Measurements from ENCODE around the gene MAP2. TPM values are rescaled to one million over a fixed set of nuclear protein-coding genes. Genes with fewer than 3 reads are reported as not detected.

Gene MAP2
- total and polyA plus RNA-seq, 10 of the 15 experiments (the other 5 are each of a cell fraction or from before 2014, with no cell fraction given) = 0.01 TPM; not detected in 9

GRCh38 chr2:209426432-209426831 lies 2.6 kb downstream of the MAP2 start:
- BruUV-seq (replicated peaks) = no TSS peak
- H2AFZ ChIP-seq (ENCODE audit: control insufficient read depth, low read depth, low read length) = no peak overlapping the region
- H3K27ac ChIP-seq (ENCODE audit: control insufficient read depth, insufficient read depth) = no peak overlapping the region
- ChIA-PET POLR2A (no interaction called here), CTCF (interaction anchor here (2.3 to 5.3 kb wide), 2 partner anchors 91 to 151 kb away, joined by 7 to 30 read pairs; no protein-coding TSS in a partner anchor), RAD21 (ENCODE audit: unreplicated experiment) (interaction anchor here (1.1 kb wide), 1 partner anchor 92 kb away, joined by 4 read pairs; no protein-coding TSS in a partner anchor), SMC1A (ENCODE audit: uncharacterized antibody, unreplicated experiment) (no interaction called here)
- peaks cover 3% of the 10 kb centered on the region; the same call in 1 of the 2 replicates for H3K4me1 ChIP-seq (ENCODE audit: control insufficient read depth, insufficient read depth, low read length)
- no peak overlapping the region for H3K9ac ChIP-seq (ENCODE audit: control insufficient read depth, insufficient read depth, low read length)
- DNase-seq (ENCODE audit: low read depth, low spot score) (no peak), FAIRE-seq (no peak), ATAC-seq (no peak)
- no peak overlapping the region for H3K4me3 ChIP-seq
- no peaks in the 10 kb centered on the region for H3K36me3 ChIP-seq (ENCODE audit: control insufficient read depth in 2 of 2, insufficient read depth in 2 of 2, low read length in 1 of 2)
- H3K9me3 ChIP-seq (replicated peaks; ENCODE audit: control insufficient read depth, insufficient read depth, low read length) = no peaks in the 10 kb centered on the region
- H3K27me3 ChIP-seq (replicated peaks in 1 of 2; ENCODE audit: control insufficient read depth in 2 of 2, insufficient read depth in 2 of 2, low read length in 1 of 2) = no peaks in the 10 kb centered on the region; a peak in 2 of 4 replicates
- no peaks in the 10 kb centered on the region for H4K20me1 ChIP-seq (ENCODE audit: control insufficient read depth, insufficient read depth)
- no peaks in the 10 kb centered on the region for H3K79me2 ChIP-seq (ENCODE audit: control insufficient read depth, insufficient read depth, low read length)
- no peak overlapping the region for H3K4me2 ChIP-seq (ENCODE audit: control insufficient read depth, insufficient read depth)
- intact Hi-C loops (cut with micrococcal nuclease; ENCODE audit: unreplicated experiment) (loop anchor here (5.0 to 10.0 kb wide), 2 partner anchors 131 to 1032 kb away; no protein-coding TSS in a partner anchor), in situ Hi-C loops (cut with MboI) (no loop called here)
- TF ChIP-seq ZBTB4 (CRISPR knock-in tag; IDR thresholded peaks at IDR 0.05) (no peak), TARDBP (IDR thresholded peaks at IDR 0.05; ENCODE audit: borderline replicate concordance) (no peak), SREBF1 (IDR thresholded peaks at IDR 0.05; ENCODE audit: low read length) (no peak), RCOR1 (conservative IDR thresholded peaks at IDR 0.05; ENCODE audit: low read depth, low read length) (no peak), GABPA (IDR thresholded peaks at IDR 0.05; ENCODE audit: low read depth) (no peak), BRCA1 (IDR thresholded peaks at IDR 0.05; ENCODE audit: low read depth, low read length) (no peak), CUX1 (IDR thresholded peaks at IDR 0.05; ENCODE audit: insufficient replicate concordance, low read depth, low read length) (no peak), FOS (IDR thresholded peaks at IDR 0.05; ENCODE audit: borderline replicate concordance, extremely low read depth, insufficient read length) (no peak), POLR2A (IDR thresholded peaks at IDR 0.05; ENCODE audit: low read depth, low read length) (no peak), SUPT20H (IDR thresholded peaks at IDR 0.05; ENCODE audit: borderline replicate concordance, control insufficient read depth, low read depth, low read length) (no peak), IRF3 (IDR thresholded peaks at IDR 0.05) (no peak), KLF5 (IDR thresholded peaks at IDR 0.05; ENCODE audit: partially characterized antibody) (no peak)

Data from GM12878 (cell line).